GM10248 (cell line): ENCODE data around the gene CACNA1C.

ENCODE experiments used
- CTCF ChIA-PET: fragments of 300-600 bp; sonication (Branson Sonifier 250); formaldehyde crosslinking; extraction: SDS; loops from one replicate; lab custom pipeline; 2021; ENCODE audit warnings: antibody characterized with exemption; lab: Yijun Ruan, JAX
- POLR2A ChIA-PET: fragments of 350-650 bp; sonication (Branson Sonifier 250); formaldehyde crosslinking; extraction: SDS; loops from one replicate; lab custom pipeline; 2020; ENCODE audit warnings: antibody characterized with exemption; lab: Yijun Ruan, JAX
- DNase-seq: peaks from one replicate; pipeline ENCODE4 v3.0.0; 2012; ENCODE audit errors: extremely low spot score
- TF ChIP-seq, protein P1 (sequence below): IDR thresholded peaks from 2 replicates; pipeline ENCODE4 v1.5.1; 2012; ENCODE audit warnings: mild to moderate bottlenecking, low read depth; ENCODE audit errors: extremely low read depth, missing control alignments, control extremely low read depth

CACNA1C gene

GRCh38 chr12:2017546-2018337 is 35.0 kb upstream of the CACNA1C start:
- DNase-seq: no peak
- ChIA-PET CTCF (interaction anchor here (1.1 to 2.1 kb wide), 6 partner anchors 9 to 778 kb away, joined by 3 to 8 read pairs (median 5); no protein-coding TSS in a partner anchor), POLR2A (no interaction called here)
- TF ChIP-seq, protein P1, sequence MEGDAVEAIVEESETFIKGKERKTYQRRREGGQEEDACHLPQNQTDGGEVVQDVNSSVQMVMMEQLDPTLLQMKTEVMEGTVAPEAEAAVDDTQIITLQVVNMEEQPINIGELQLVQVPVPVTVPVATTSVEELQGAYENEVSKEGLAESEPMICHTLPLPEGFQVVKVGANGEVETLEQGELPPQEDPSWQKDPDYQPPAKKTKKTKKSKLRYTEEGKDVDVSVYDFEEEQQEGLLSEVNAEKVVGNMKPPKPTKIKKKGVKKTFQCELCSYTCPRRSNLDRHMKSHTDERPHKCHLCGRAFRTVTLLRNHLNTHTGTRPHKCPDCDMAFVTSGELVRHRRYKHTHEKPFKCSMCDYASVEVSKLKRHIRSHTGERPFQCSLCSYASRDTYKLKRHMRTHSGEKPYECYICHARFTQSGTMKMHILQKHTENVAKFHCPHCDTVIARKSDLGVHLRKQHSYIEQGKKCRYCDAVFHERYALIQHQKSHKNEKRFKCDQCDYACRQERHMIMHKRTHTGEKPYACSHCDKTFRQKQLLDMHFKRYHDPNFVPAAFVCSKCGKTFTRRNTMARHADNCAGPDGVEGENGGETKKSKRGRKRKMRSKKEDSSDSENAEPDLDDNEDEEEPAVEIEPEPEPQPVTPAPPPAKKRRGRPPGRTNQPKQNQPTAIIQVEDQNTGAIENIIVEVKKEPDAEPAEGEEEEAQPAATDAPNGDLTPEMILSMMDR: no peak

DNA sequence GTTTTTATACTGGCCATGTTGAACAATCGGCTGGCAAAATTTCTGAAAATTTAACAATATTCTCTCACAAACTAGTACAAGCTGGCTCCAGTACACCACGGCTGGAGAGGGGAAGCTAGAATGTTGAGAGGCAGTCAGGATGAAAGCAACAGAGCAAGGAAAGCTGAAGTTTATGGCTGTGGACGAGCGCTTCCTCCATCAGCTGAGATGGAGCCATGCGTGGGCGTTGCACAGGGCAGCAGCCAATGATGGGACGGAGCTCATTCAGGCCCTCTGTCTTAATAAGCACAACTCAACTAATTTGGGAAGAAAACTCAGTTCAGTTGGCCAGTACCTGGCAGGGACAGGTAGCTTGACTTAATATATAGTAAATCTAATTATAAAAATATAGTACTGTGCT is 34.4 kb upstream of the CACNA1C start:
- no peak for DNase-seq
- ChIA-PET POLR2A (no interaction called here), CTCF (interaction anchor here (1.2 to 2.7 kb wide), 5 partner anchors 7 to 365 kb away, joined by 4 to 10 read pairs (median 5); no protein-coding TSS in a partner anchor)
- TF ChIP-seq, protein P1: no peak

GRCh38 chr12:2019126-2019525 is 33.7 kb upstream of the CACNA1C start:
- TF ChIP-seq, protein P1: no peak
- DNase-seq: no peak
- POLR2A ChIA-PET: no interaction called here
- CTCF ChIA-PET: interaction anchor here (1.6 to 2.7 kb wide), 3 partner anchors 8 to 366 kb away, joined by 4 to 10 read pairs (median 5); no protein-coding TSS in a partner anchor

DNA sequence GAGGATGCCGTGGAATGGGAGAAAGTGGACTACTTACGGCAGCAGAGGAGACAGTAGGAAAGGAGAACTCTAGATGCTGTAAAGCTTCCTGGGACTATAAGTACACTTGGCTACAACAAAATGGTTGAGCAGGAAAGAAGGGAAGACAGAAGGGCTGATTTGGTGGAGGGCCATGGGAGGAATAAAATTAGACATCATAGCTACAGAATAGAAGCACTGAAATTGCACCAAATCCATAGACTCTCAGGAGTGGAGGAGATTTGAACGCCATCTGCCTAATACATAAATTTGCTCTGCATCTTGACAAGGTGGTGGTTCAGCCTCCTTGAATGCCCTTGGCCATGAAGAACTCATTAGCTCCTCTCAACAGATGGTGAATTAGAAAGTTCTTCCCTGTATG is 32.3 kb upstream of the CACNA1C start:
- CTCF ChIA-PET: interaction anchor here (1.4 to 2.7 kb wide), 2 partner anchors 9 to 230 kb away, joined by 4 to 10 read pairs; no protein-coding TSS in a partner anchor
- POLR2A ChIA-PET: no interaction called here
- no peak for DNase-seq
- TF ChIP-seq, protein P1: no peak

DNA sequence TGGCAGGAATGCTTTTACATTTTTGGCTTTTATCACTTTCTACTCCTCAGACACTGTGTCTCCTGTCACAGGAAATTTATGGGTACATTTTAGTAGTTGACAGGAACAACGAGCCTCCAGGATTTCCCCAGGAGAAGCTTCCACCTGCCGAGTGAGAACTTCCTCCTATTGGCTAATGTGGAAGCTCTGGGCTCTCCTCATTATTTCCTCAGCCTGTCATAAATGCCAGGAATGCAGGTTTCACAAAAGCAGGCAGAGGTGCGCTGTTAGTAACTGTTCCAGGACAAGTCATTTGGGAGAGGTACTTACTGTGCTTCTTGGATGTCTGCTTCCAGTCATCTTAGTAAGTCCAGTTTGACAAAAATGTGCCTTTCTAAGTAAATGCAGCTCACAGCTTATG is 29.4 kb upstream of the CACNA1C start:
- POLR2A ChIA-PET: no interaction called here
- CTCF ChIA-PET: interaction anchor here (1.1 to 1.6 kb wide), 2 partner anchors 11 to 15 kb away, joined by 3 to 9 read pairs; no protein-coding TSS in a partner anchor
- TF ChIP-seq, protein P1: no peak
- no peak for DNase-seq

DNA sequence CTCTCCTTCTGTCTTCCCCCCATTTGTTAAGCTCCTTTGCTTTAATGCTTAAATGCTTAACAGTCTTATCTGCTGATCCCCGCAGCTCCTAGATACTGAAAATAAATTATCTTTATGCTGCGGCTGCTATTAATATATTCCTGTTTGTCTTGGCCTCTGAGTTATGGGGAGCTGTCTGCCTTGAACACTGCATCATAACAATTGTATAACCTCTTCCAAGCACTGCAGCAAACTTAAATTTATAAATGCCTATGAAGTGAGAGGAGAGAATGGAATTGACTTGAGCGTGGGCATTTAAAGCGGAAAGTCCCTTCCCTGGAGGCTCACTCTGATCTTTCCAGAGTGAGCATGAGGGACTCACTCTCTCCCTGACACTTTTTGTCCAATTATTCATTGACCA is 25.4 kb upstream of the CACNA1C start:
- ChIA-PET CTCF (interaction anchor here (0.9 to 2.5 kb wide), 3 partner anchors 9 to 33 kb away, joined by 3 to 14 read pairs (median 5); no protein-coding TSS in a partner anchor), POLR2A (no interaction called here)
- TF ChIP-seq, protein P1: no peak
- DNase-seq: no peak
